ENCODE data around the gene EML4. TPM values are rescaled to one million over a fixed set of nuclear protein-coding genes. Genes with fewer than 3 reads are reported as not detected.

The EML4 gene
- polyA plus RNA-seq, 3 donors: 110 to 116 (median 111) TPM

DNA sequence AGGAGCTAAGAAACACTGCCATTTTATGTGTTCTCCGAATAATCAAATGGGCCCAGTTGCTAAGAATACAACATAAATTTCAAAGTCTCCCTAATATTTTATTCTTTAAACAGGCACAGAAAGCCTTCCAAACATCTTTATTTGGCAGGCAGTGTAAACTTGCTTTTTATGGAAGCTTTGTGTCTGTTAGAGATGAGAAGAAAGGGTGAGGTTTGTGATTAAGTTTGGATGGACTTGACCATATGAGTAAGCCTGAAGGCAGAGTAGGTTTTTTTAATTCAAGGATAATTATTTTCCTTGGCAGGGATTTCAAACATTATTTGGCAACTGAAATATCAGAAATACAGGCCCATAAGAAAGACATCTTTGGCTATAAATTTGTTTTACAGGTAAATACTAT, 129.0 kb downstream of the EML4 start:
- DNase-seq (ENCODE audit: low read depth in 3 of 3, low spot score in 2 of 3): no peak

DNA sequence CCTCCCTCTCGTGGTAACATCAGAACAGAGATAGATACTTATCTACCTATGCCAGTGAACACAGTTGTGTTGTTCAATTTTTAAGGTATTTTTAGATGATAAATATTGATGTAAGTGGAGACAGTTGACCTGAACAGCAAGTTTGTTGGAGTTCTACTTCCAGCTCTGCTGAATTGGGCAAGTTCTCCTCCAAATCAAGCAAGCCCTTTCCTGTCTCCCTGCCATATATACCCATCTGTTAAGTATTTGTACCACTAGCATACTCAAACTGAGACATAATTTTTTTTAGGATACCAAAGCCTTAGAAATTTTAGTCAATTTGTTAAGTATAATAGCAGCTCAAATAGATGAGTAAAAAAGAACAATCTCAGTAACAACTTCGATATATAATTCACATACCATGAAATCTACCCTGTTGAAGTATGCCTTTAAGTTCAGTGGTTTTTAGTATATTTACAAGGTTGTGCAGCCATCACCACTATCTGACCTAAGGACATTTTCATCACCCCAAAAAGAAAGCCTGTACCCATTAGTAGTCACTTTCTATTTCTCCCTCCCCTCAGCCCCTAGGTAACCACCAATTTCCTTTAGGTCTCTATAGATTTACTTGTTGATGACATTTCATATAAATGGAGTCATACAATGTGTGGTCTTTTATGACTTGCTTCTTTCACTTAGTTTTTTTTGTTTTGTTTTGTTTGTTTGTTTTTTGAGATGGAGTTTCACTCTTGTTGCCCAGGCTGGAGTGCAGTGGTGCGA, 130.0 kb downstream of the EML4 start:
- DNase-seq (ENCODE audit: low read depth in 3 of 3, low spot score in 2 of 3): no peak

DNA sequence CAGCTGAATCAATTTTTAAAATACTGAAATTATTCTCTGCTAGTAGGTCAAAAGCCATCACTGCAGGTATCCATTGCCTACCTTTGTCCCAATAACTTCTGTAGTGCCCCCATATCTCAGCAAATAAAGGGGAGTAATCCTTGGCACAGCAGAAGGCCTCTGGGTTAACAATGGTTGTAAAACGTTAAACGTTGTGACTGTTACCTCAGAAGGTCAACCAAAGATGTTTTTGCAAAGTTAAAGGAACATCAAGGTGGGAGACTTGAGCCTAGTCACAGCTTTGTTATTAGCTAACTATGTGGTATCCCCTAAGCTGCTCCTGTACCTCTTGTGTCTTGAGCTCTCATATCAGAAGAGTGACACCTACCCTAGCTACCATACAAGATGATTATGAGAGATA, 131.4 kb downstream of the EML4 start:
- no peak for DNase-seq (ENCODE audit: low read depth in 3 of 3, low spot score in 2 of 3)

DNA sequence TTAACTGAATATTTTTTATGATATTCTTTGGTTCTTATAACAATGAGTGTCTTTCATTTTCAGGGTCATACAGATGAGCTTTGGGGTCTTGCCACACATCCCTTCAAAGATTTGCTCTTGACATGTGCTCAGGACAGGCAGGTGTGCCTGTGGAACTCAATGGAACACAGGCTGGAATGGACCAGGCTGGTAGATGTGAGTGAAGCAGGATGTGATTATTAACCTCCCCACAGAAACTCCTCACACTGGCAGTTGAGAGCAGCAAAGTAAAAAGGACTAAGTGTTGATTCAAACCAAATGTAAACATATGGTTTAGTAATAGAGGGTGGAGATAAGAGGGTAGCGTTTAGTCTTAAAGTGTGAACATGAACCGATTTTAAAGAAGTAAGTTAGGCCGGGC, 134.1 kb downstream of the EML4 start:
- DNase-seq (ENCODE audit: low read depth in 3 of 3, low spot score in 2 of 3): no peak

DNA sequence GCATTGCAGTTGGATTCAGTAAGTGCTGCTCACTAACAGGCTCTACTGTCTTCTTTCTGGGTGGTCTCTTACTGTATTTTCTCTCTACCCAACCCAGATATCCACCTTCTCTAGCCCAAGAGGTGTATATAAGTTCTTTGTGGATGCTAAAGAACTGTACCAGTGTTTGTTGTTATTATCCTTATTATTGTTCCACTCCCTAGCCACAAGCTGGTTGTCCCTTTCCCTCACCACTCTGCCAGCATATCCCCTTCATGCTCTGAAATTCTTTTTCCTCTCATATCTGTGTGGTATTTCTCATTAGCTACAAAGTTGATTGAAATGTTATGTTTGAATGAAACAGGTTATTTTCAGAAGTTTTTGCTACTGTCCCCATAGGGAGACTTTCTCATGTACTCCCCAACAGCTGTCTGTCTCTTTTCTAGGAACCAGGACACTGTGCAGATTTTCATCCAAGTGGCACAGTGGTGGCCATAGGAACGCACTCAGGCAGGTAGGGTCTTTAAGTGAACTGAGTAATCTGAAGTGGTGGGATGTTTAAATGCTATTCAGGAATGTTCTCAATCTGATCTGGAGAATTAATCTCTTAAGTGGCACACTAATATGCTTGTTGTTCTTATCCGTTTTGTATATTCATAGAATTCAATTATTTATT, 135.0 kb downstream of the EML4 start:
- DNase-seq (ENCODE audit: low read depth in 3 of 3, low spot score in 2 of 3): no peak

DNA sequence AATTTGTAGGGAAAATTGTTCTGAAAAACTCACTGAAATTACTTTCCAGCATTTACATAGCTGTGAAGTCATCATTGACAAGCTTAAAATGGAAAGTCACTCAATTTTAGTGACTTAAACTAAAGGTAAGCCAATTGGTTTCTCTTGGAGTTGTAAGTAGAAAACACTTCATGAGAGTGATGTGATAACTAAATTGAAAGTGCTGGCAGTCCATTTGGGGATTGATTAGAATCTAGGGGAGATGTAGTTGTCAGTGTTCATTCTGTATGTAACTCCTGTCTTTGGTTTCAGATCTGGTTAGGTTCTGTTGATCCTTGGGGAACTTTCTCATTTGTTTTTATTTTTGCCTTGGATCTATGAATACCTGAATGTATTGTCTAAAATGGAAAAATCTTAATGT, 138.0 kb downstream of the EML4 start:
- no peak for DNase-seq (ENCODE audit: low read depth in 3 of 3, low spot score in 2 of 3)

DNA sequence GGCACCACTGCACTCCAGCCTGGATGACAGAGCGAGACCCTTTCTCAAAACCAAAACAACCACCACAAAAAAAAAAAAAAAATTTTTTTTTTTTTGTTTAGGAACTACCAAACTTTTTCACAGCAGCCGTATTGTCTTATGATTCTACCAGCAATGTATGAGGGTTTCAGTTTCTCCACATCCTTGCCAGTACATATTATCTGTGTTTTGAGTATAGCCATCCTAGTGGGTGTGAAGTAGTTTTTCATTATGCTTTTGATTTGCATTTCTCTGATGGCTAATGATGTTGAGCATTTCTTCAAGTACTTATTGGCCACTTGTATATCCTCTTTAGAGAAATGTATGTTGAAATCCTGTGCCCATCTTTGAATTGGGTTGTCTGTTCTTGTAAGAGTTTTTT, 140.2 kb downstream of the EML4 start:
- DNase-seq (ENCODE audit: low read depth in 3 of 3, low spot score in 2 of 3): no peak

DNA sequence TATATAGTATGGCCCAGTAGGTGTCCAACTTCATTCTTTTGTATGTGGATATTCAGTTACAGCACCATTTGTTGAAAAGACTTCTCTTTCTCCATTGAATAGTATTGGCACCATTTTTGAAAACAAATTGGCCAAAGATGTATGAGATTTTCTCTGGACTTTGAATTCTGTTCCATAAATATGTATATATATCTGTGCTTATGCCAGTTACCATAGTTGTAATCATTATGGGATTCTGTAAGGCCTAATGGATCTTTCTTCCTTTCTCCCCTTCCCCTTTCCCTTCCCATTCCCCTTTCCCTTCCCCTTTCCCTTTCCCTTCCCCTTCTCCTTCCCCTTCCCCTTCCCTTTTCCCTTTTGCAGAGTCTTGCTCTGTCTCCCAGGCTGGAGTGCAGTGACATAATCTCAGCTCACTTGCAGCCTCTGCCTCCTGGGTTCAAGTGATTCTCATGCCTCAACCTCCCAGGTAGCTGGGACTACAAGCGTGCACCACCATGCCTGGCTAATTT, 140.9 kb downstream of the EML4 start:
- no peak for DNase-seq (ENCODE audit: low read depth in 3 of 3, low spot score in 2 of 3)

DNA sequence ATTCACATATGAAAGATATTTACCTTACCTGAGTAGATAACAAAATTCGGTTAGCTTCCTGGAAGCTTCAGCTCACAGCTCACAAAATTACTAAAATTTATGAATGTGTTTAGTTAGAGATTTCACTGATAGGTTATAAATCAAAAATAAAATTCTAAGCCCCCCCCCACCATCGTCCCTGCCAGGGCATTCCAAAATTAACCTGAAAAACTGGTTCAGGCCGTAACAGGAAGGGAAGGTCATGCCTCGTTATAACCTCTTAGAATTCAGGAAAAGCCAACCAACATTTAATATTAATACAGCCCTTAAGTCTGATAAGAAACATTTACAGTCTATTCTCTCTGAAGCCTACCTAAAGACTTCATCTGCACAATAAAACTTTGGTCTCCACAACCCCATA, 143.0 kb downstream of the EML4 start:
- no peak for DNase-seq (ENCODE audit: low read depth in 3 of 3, low spot score in 2 of 3)

DNA sequence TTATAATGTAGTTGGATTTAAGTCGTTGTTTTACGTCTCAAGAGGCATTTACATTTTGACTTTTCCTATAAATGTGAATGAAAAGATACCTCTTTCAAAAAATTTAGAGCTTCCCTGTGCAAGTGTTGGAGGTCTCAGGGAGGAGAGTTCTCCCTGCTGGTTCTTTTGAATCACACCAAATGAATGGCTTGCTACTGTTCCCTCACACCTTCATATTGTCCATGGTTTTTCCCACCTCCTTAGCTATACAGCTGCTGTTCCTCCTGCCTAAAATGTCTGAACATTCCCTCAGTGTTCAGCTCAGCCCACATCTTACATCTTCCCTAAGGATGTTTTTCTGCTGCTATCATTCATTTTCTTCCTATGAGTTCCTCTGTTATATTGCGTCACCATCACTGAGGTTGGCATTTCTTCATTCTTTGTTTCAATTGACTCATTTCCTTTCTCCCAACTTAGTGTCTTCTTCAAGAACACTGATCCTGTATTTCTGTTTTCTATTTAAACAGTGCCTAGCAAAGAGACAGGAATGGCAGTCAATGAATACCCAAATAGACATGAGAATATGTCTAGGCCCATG, 145.8 kb downstream of the EML4 start:
- no peak for DNase-seq (ENCODE audit: low read depth in 3 of 3, low spot score in 2 of 3)

DNA sequence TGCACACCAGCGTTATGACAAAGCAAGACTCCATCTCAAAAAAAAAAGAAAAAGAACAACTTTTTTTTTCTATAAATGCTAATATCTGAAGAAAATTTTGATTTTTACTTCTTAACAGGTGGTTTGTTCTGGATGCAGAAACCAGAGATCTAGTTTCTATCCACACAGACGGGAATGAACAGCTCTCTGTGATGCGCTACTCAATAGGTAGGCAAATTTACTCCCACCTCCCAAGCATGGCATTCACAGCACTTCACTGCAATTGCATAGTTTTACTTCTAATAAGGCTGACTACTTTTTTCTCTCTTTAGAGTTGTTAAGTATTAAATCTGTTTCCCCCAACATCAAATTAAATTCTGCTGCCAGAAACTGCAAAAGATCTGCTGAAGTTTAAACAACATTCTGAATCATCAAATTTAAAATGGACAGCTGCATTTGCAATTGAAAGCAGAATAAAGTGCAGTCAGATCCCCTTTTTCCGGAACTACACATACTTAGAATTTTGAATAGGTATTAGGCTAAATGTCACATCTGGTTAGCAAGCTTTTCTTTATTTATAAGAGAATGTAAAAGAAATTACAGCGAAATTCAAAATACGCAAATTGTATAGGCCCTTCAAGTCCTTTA, 146.8 kb downstream of the EML4 start:
- DNase-seq (ENCODE audit: low read depth in 3 of 3, low spot score in 2 of 3): no peak

DNA sequence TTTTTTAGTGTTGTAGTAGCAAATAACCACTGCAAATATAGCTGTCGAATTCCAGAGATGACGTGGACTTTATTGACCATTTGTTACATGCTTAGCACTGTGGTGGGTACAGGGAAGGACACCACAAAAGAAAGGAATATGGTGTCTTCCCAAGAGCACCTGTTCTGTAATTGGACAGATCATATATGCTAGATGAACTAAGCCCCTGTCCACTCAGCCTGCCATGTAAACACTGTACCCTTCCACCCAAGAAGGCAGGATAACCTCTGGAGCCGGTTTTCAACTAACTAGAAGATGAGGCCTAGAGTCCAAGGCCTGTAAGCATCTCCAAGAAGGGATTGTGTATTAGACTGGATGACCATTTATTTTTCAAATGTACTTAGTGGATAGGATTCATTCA, 147.8 kb downstream of the EML4 start:
- DNase-seq (ENCODE audit: low read depth in 3 of 3, low spot score in 2 of 3): no peak

DNA sequence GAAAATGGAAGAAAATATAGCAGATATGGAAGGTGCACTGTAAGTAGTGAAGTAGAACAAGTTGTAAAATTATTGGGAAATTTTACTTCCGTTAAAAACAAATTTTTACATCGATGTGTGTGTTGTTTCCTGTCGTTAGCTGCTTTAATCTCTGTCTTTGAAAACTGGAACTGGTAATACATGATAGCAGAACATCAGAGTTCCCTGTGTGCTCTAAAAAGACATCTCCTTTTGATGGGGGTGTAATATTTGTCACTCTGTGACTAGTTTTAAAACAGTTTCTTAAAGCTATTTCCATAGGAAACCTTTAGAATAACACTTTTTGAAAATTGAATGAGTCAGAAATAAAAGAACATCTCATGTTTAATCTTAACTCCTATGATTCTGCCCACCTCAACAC, 148.3 kb downstream of the EML4 start:
- DNase-seq (ENCODE audit: low read depth in 3 of 3, low spot score in 2 of 3): no peak

DNA sequence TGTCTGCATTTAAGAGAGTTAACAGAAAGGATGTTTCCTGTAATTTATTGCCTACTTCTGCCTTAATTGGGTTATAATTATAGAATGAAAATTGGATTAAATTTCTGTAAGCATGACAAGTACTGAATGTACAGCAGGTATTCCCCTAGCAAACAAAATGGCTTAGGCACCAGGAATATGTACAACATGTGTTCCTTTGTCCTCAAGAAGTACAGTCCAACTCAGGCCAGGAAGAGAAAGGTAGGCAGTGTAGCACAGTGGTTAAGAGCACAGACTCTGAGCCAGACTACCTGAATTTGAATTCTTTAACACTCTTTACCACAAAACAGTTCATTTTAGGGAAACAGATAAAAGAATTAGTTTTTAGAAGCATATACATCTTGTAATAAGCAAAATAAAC, 148.8 kb downstream of the EML4 start:
- no peak for DNase-seq (ENCODE audit: low read depth in 3 of 3, low spot score in 2 of 3)

DNA sequence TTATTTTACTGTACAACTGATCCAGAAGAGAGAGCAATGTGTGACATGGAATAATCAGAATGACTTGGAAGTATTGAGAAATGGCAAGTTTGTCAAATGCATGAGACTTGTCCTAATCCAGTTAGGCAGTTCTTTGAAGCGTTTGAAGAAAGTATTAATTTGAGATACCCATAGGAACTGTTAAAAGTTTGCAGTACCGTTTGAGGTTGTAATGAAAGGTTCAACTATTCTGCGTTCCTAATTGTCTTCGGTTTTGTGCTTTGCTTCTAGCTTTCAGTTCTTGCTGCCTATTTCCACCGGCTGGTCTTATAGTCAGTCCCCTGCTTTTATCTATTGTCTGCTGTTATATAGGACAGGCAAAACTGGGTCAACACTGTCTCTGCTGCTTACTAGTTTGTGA, 150.1 kb downstream of the EML4 start:
- DNase-seq (ENCODE audit: low read depth in 3 of 3, low spot score in 2 of 3): no peak

DNA sequence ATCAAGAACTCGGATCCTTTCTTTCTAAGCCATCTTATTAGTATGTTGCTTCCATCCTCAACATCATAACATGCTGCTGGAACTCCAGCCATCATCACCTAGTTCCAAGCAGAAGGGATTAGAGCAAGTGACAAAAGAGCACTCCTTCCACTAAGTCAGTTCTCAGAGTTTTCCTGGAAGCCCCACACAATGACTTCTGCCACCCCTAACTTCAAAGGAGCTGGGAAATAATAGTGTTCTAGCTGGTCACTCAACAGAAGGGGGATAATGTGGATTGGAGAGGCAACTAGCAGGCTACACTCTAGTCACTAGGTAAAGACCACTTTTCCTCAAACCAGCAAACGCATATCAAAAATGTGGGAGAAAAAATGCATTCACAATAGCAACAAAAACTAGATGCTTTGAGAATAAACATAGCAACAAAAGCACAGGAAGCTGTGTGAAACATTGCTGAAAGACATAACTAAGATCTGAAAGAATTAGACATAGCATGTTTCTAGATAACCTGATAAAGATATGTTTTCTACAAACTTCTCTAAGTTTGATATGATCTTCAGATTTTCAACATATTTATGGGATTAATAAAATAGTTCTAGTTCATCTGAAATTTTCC, 152.4 kb downstream of the EML4 start:
- no peak for DNase-seq (ENCODE audit: low read depth in 3 of 3, low spot score in 2 of 3)

DNA sequence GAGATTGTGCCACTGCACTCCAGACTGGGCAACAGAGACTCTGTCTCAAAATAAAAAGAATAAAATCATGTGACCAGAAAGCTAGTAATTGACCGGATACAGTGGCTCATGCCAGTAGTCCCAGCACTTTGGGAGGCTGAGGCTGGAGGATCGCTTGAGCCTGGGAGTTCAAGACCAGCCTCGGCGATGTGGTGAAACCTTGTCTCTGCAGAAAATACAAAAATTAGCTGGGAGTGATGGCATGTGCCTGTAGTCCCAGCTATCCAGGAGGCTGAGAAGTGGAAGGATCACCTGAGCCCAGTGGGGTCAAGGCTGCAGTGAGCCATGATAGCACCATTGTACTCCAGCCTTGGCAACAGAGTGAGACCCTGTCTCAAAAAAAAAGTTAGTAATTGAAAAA, 155.1 kb downstream of the EML4 start:
- DNase-seq (ENCODE audit: low read depth in 3 of 3, low spot score in 2 of 3): no peak

DNA sequence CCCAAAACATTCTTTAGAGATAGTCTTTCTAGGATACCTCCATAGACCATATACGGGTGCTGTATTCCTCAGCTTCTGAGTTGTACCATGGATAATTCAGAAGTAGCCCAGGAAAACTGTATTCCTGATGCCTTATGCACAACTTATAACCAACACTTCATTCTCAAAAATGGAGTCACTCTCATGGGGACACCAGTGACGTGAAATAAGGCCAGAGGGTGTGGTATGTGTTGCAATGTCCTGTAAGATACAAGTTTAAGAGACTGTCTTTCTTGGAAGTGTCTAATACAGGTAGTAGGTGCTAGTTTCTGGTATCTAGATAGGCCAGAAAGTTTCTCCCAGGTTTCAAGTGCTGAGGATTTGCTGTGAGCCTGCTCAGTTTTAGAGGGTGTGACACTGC, 155.8 kb downstream of the EML4 start:
- DNase-seq (ENCODE audit: low read depth in 3 of 3, low spot score in 2 of 3): no peak

DNA sequence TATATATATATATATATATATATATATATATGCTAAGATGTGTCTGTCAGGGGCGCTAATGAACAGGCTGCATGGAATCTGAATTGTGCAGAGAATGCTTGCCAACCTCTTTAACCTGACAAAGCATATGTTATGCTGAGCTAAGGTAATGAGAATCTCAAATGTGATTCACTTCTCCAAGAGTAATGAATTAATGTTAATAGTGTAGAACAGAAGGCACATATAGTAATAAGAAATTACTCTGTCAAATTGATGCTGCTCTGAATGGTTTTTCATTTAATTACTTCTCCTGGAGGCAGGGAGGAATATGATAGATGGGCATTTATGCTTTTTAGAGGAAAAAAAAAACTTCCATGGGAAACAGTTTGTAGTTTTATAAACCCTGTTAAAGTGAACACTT, 156.5 kb downstream of the EML4 start:
- DNase-seq (ENCODE audit: low read depth in 3 of 3, low spot score in 2 of 3): no peak

DNA sequence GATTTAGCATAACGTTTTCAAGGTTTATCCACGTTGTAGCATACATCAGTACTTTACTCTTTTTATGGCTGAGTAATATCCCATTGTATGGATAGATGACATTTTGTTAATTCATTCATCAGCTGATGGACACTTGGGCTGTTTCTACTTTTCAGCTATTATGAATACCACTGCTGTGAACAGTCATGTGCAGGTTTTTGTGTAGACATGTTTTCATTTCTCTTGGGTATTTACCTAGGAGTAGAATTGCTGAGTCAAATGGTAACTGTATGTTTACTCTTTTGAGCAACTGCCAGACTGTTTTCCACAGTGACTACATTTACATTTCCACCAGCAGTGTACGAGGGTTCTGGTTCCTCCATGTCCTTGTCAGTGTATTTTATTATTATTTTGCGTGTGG, 158.0 kb downstream of the EML4 start:
- no peak for DNase-seq (ENCODE audit: low read depth in 3 of 3, low spot score in 2 of 3)

DNA sequence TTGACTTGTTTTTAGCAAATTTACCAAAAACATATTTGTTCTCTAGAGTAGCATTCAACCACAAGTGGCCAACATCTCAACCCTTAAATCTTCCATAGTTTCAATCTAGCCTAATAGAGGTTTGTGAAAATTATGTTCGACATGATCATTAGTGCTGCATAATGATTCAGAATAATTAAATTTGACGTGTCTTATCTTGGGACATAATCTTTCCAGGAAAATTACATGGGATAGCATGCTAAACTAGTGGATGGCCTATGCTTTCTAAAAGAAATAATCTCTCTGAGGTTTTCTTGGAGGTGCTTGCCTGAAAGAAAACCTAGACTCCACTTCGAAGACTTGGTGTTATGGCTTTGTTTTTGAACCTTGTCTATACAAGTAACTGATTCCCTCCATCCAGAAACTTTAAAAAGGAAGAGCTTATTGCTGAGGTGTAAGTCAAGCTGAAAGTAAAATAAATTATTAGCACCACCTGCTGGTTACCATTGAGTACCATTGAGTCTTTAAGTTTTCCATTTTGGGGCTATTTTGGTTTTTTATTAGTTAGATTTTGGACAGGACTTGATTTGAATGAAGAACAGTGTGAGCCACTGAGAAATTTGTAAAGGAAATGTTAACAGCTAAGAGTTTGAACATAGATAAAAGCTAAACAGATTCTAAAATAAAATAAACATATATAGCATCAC, 159.1 kb downstream of the EML4 start:
- DNase-seq (ENCODE audit: low read depth in 3 of 3, low spot score in 2 of 3): no peak
